Posterior vena cava (tissue), 2 donors: ENCODE measurements around the gene LENG1. TPM values are rescaled to one million over a fixed set of nuclear protein-coding genes. Genes with fewer than 3 reads are reported as not detected.
A peak's percentile ranks its signal among the peaks of the same experiment; 100 is the strongest.
"Not testable (repeated sequence)": the region's sequence is repeated elsewhere in the genome, so short reads cannot be mapped to it uniquely, and the experiment has no call there.

Experiments used
- DNase-seq: peaks from one replicate; pipeline ENCODE4 v3.0.0-alpha.2; 2020; ENCODE audit warnings: low spot score
- intact Hi-C, 2 donors: fragments of 100-400 bp; cut with DNase I; formaldehyde crosslinking; loops; one replicate each; pipeline versions ENCODE4 v1.14.1 to v1.14.2; 2022 to 2023
- total RNA-seq, 2 donors: library from RNA; stranded (reverse); fragmentation: NEBNext Ultra II Directional; extraction: Animal tissue kit (Norgen Biotek cat#: 25700); gene quantifications; one replicate each; pipeline ENCODE4 v1.2.1, GENCODE V29; 2021
- donor health status: DM: yes; HTN: yes; CAD: no.
- donor health status: DM: yes; HTN: yes; CAD: no.

The LENG1 gene
- total RNA-seq, 2 donors from 2014 or later = 4.7 to 6.2 TPM

GRCh38 chr19:54191011-54191810 is 31.7 kb upstream of the LENG1 start, which contains the start of gene TSEN34:
Gene TSEN34, plus strand, starts transcription at chr19:54191308. Its CDS starts 57 bp downstream, at chr19:54191365.
- peak; percentile 96 for DNase-seq
- intact Hi-C loops = no loop called here

- peak; percentile 100 for DNase-seq
- intact Hi-C loops = no loop called here
Observed at GRCh38 chr19:54190503-54191010, 31.0 kb upstream of the LENG1 start.

GRCh38 chr19:54189735-54190502 is 30.4 kb upstream of the LENG1 start:
- intact Hi-C loops = no loop called here
- DNase-seq = peak; percentile 100

GRCh38 chr19:54189145-54189734 is 29.7 kb upstream of the LENG1 start, which contains the start of gene MBOAT7:
Gene MBOAT7, minus strand, starts transcription at chr19:54189580. Its CDS starts 1,072 bp downstream, at chr19:54188508.
- intact Hi-C loops = no loop called here
- DNase-seq = no peak

GRCh38 chr19:54188215-54188871 is 28.8 kb upstream of the LENG1 start:
- intact Hi-C loops = no loop called here
- DNase-seq = peak; percentile 81

GRCh38 chr19:54186934-54187381 is 27.4 kb upstream of the LENG1 start:
- intact Hi-C loops = no loop called here
- no peak for DNase-seq

- intact Hi-C loops = no loop called here
- no peak for DNase-seq
Observed at GRCh38 chr19:54186351-54186750, 26.8 kb upstream of the LENG1 start.

GRCh38 chr19:54183431-54183830 is 23.9 kb upstream of the LENG1 start:
- no peak for DNase-seq
- intact Hi-C loops = no loop called here

- DNase-seq, intact Hi-C loops: not testable (repeated sequence)
Observed at GRCh38 chr19:54181894-54182293, 22.4 kb upstream of the LENG1 start.

- peak; percentile 73 for DNase-seq
- intact Hi-C loops = no loop called here
Observed at GRCh38 chr19:54180691-54181091, 21.2 kb upstream of the LENG1 start.

- intact Hi-C loops = loop anchor here in 1 of 2 donors (10.0 kb wide), 1 partner anchor 275 kb away; no protein-coding TSS in a partner anchor
- peak; percentile 80 for DNase-seq
Observed at GRCh38 chr19:54179921-54180461, 20.5 kb upstream of the LENG1 start.

- intact Hi-C loops = loop anchor here in 1 of 2 donors (10.0 kb wide), 1 partner anchor 275 kb away; no protein-coding TSS in a partner anchor
- no peak for DNase-seq
Observed at GRCh38 chr19:54179262-54179852, 19.8 kb upstream of the LENG1 start.

- intact Hi-C loops = loop anchor here in 1 of 2 donors (10.0 kb wide), 1 partner anchor 276 kb away; no protein-coding TSS in a partner anchor
- DNase-seq = peak; percentile 71
Observed at GRCh38 chr19:54178581-54179261, 19.2 kb upstream of the LENG1 start.

GRCh38 chr19:54173951-54174834 is 14.7 kb upstream of the LENG1 start:
- DNase-seq = peak; percentile 75
- intact Hi-C loops = loop anchor here in 1 of 2 donors (2.0 to 10.0 kb wide), 2 partner anchors 33 to 281 kb away; no protein-coding TSS in a partner anchor

- DNase-seq = no peak
- intact Hi-C loops = loop anchor here in 1 of 2 donors (2.0 to 10.0 kb wide), 2 partner anchors 33 to 281 kb away; no protein-coding TSS in a partner anchor
Observed at GRCh38 chr19:54173359-54173699, 13.8 kb upstream of the LENG1 start.
